HG03520 (cell line): Measurements from ENCODE around the gene CFAP141.
"Not testable (repeated sequence)": the region's sequence is repeated elsewhere in the genome, so short reads cannot be mapped to it uniquely, and the experiment has no call there.

Experiments
- ATAC-seq: cut with Tn5 transposase; IDR thresholded peaks from one replicate; pipeline ENCODE4 v1.9.1; 2021; ENCODE audit warnings: mild to moderate bottlenecking, moderate library complexity; ENCODE audit not compliant: unreplicated experiment

CFAP141 gene

GRCh38 chr1:154208677-154209388, 2.7 kb upstream of the CFAP141 start:
- ATAC-seq: no peak

GRCh38 chr1:154207262-154207661, 1.1 kb upstream of the CFAP141 start:
- no peak for ATAC-seq

GRCh38 chr1:154205778-154206177, 355 bp downstream of the CFAP141 start:
- ATAC-seq: not testable (repeated sequence)

GRCh38 chr1:154199563-154199879, 6.6 kb downstream of the CFAP141 start:
- no peak for ATAC-seq

- ATAC-seq: no peak
Measured at GRCh38 chr1:154198756-154199562, 7.2 kb downstream of the CFAP141 start.

GRCh38 chr1:154193821-154194220, 12.3 kb downstream of the CFAP141 start:
- ATAC-seq: no peak

GRCh38 chr1:154192476-154192875, 13.7 kb downstream of the CFAP141 start:
- ATAC-seq: no peak

- ATAC-seq: no peak
Measured at GRCh38 chr1:154191990-154192461, 14.1 kb downstream of the CFAP141 start, which contains the start of gene TPM3. Gene TPM3, minus strand, starts transcription at chr1:154192100. Its CDS starts 82 bp downstream, at chr1:154192018.

GRCh38 chr1:154190550-154190949, 15.6 kb downstream of the CFAP141 start:
- ATAC-seq: no peak

- no peak for ATAC-seq
Measured at GRCh38 chr1:154186852-154187501, 19.2 kb downstream of the CFAP141 start.

- no peak for ATAC-seq
Measured at GRCh38 chr1:154186177-154186576, 20.0 kb downstream of the CFAP141 start.

- ATAC-seq: peak; percentile 72
Measured at GRCh38 chr1:154183046-154183915, 22.9 kb downstream of the CFAP141 start.

- ATAC-seq: peak; percentile 25
Measured at GRCh38 chr1:154182344-154183045, 23.6 kb downstream of the CFAP141 start.

- ATAC-seq: peak; percentile 59
Measured at GRCh38 chr1:154181944-154182343, 24.2 kb downstream of the CFAP141 start.

GRCh38 chr1:154179946-154180687, 26.0 kb downstream of the CFAP141 start:
- ATAC-seq: no peak

- no peak for ATAC-seq
Measured at GRCh38 chr1:154178911-154179811, 27.0 kb downstream of the CFAP141 start.

- no peak for ATAC-seq
Measured at GRCh38 chr1:154178013-154178412, 28.1 kb downstream of the CFAP141 start.

GRCh38 chr1:154176337-154176736, 29.8 kb downstream of the CFAP141 start:
- no peak for ATAC-seq
